Breast epithelium (tissue), 3 donors: ENCODE results near the gene PLPPR1.

Source experiments
- POLR2A ChIP-seq: fragments of 450-650 bp; IDR thresholded peaks from one replicate; pipeline ENCODE4 v1.6.1; 2016; ENCODE audit warnings: antibody characterized with exemption, mild to moderate bottlenecking, moderate library complexity
- TF ChIP-seq, protein P1 (sequence below), 3 donors: fragments of 450-650 bp; IDR thresholded peaks; one replicate each; pipeline ENCODE4 v1.5.1; 2016 to 2017; ENCODE audit warnings: antibody characterized with exemption in 3 of 3, mild to moderate bottlenecking in 3 of 3, moderate library complexity in 3 of 3

DNA sequence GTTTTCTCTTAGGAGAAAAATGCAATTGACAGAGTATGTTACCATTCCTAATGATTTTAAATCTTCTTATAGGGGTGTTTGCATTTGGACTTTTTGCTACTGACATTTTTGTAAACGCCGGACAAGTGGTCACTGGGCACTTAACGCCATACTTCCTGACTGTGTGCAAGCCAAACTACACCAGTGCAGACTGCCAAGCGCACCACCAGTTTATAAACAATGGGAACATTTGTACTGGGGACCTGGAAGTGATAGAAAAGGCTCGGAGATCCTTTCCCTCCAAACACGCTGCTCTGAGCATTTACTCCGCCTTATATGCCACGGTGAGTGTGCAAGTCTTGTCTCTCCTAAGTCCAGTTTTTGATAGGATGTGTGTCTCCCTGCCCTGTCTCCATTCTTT is 280.6 kb downstream of the PLPPR1 start:
- TF ChIP-seq, protein P1, sequence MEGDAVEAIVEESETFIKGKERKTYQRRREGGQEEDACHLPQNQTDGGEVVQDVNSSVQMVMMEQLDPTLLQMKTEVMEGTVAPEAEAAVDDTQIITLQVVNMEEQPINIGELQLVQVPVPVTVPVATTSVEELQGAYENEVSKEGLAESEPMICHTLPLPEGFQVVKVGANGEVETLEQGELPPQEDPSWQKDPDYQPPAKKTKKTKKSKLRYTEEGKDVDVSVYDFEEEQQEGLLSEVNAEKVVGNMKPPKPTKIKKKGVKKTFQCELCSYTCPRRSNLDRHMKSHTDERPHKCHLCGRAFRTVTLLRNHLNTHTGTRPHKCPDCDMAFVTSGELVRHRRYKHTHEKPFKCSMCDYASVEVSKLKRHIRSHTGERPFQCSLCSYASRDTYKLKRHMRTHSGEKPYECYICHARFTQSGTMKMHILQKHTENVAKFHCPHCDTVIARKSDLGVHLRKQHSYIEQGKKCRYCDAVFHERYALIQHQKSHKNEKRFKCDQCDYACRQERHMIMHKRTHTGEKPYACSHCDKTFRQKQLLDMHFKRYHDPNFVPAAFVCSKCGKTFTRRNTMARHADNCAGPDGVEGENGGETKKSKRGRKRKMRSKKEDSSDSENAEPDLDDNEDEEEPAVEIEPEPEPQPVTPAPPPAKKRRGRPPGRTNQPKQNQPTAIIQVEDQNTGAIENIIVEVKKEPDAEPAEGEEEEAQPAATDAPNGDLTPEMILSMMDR (IDR thresholded peaks at IDR 0.05): no peak
- no peak for TF ChIP-seq POLR2A
